Stimulated activated naive B cell treated with anti-CD40 and anti-IgM and Interleukin-4, amounts not matched to agents 10 μg/mL and 1 μg/mL and 100 μg/mL, for 72 hours (primary cell): Measurements from ENCODE around the gene EXOC3L1.

Experiments
- ATAC-seq, 2 donors: fragments of 150-1000 bp; cut with Tn5 transposase; replicated peaks; 2 replicates each; pipeline ENCODE4 v1.10.0; 2021; ENCODE audit warnings: moderate library complexity in 1 of 2
- DNase-seq: peaks from one replicate; pipeline ENCODE4 v3.0.0; 2021
- H3K27ac Mint-ChIP-seq: one replicate; pipeline ENCODE4 v1.8.0; 2022; ENCODE audit warnings: mild to moderate bottlenecking, mixed read lengths
- H3K27me3 Mint-ChIP-seq, 2 donors: one replicate each; pipeline ENCODE4 v1.8.0; 2022; ENCODE audit warnings: mixed read lengths in 2 of 2
- H3K36me3 Mint-ChIP-seq, 2 donors: one replicate each; pipeline ENCODE4 v1.8.0; 2022; ENCODE audit warnings: mixed read lengths in 2 of 2, mild to moderate bottlenecking in 1 of 2
- H3K4me1 Mint-ChIP-seq, 2 donors: one replicate each; pipeline ENCODE4 v1.8.0; 2022; ENCODE audit warnings: mixed read lengths in 2 of 2, mild to moderate bottlenecking in 1 of 2
- H3K4me3 Mint-ChIP-seq, 2 donors: one replicate each; pipeline ENCODE4 v1.8.0; 2022; ENCODE audit warnings: mild to moderate bottlenecking in 2 of 2, mixed read lengths in 2 of 2, moderate library complexity in 1 of 2
- H3K9me3 Mint-ChIP-seq, 2 donors: one replicate each; pipeline ENCODE4 v1.8.0; 2022; ENCODE audit warnings: mixed read lengths in 2 of 2, mild to moderate bottlenecking in 1 of 2

EXOC3L1 gene

GRCh38 chr16:67163164-67163998 is 26.6 kb downstream of the EXOC3L1 start:
- ATAC-seq (peak in 1 of 2 donors; percentile 3), DNase-seq (no peak)
- H3K27me3 Mint-ChIP-seq, result peaks cover 42 to 68% of the 10 kb centered on the region in 2 donors
- peaks cover 0 to 1% of the 10 kb centered on the region in 2 donors for H3K9me3 Mint-ChIP-seq
- H3K36me3 Mint-ChIP-seq, result peaks cover 0 to 4% of the 10 kb centered on the region in 2 donors
- peak overlapping the region; percentile 63 to 73 for H3K4me3 Mint-ChIP-seq
- no peak overlapping the region for H3K27ac Mint-ChIP-seq
- peaks cover 30 to 72% of the 10 kb centered on the region in 2 donors for H3K4me1 Mint-ChIP-seq

- Mint-ChIP-seq H3K4me1 (peaks cover 36 to 75% of the 10 kb centered on the region in 2 donors), H3K36me3 (peaks cover 0 to 4% of the 10 kb centered on the region in 2 donors), H3K27ac (no peak overlapping the region), H3K4me3 (peak overlapping the region; percentile 37 to 63), H3K27me3 (peaks cover 37 to 60% of the 10 kb centered on the region in 2 donors), H3K9me3 (peaks cover 0 to 1% of the 10 kb centered on the region in 2 donors)
- DNase-seq (no peak), ATAC-seq (no peak)
These were observed 27.3 kb downstream of the EXOC3L1 start for GRCh38 chr16:67162506-67163163.

- no peak overlapping the region for H3K27ac Mint-ChIP-seq
- DNase-seq (no peak), ATAC-seq (no peak)
- peaks cover 41 to 81% of the 10 kb centered on the region in 2 donors for H3K4me1 Mint-ChIP-seq
- peaks cover 29 to 50% of the 10 kb centered on the region in 2 donors for H3K27me3 Mint-ChIP-seq
- peaks cover 0 to 4% of the 10 kb centered on the region in 2 donors for H3K36me3 Mint-ChIP-seq
- peak overlapping the region; percentile 17 to 59 for H3K4me3 Mint-ChIP-seq
- H3K9me3 Mint-ChIP-seq, result peaks cover 0 to 1% of the 10 kb centered on the region in 2 donors
These were observed 28.3 kb downstream of the EXOC3L1 start for GRCh38 chr16:67161595-67162058.

GRCh38 chr16:67158637-67159600 is 31.0 kb downstream of the EXOC3L1 start:
- H3K27me3 Mint-ChIP-seq, result peaks cover 11 to 33% of the 10 kb centered on the region in 2 donors
- H3K36me3 Mint-ChIP-seq, result peaks cover 12 to 14% of the 10 kb centered on the region in 2 donors
- H3K4me1 Mint-ChIP-seq, result peaks cover 40 to 81% of the 10 kb centered on the region in 2 donors
- peaks cover 0 to 1% of the 10 kb centered on the region in 2 donors for H3K9me3 Mint-ChIP-seq
- peak; percentile 85 for DNase-seq
- peak; percentile 59 for ATAC-seq
- peak overlapping the region; percentile 90 for H3K27ac Mint-ChIP-seq
- H3K4me3 Mint-ChIP-seq, result peak overlapping the region; percentile 91

- H3K4me3 Mint-ChIP-seq, result peak overlapping the region; percentile 91
- peak overlapping the region; percentile 90 for H3K27ac Mint-ChIP-seq
- peaks cover 14 to 16% of the 10 kb centered on the region in 2 donors for H3K36me3 Mint-ChIP-seq
- ATAC-seq, result no peak
- H3K27me3 Mint-ChIP-seq, result peaks cover 9 to 29% of the 10 kb centered on the region in 2 donors
- H3K9me3 Mint-ChIP-seq, result peaks cover 0 to 1% of the 10 kb centered on the region in 2 donors
- peaks cover 44 to 81% of the 10 kb centered on the region in 2 donors for H3K4me1 Mint-ChIP-seq
- DNase-seq, result no peak
These were observed 31.9 kb downstream of the EXOC3L1 start for GRCh38 chr16:67157892-67158635.

GRCh38 chr16:67157106-67157748 is 32.7 kb downstream of the EXOC3L1 start:
- Mint-ChIP-seq H3K4me3 (no peak overlapping the region), H3K9me3 (peaks cover 0 to 1% of the 10 kb centered on the region in 2 donors), H3K27me3 (peaks cover 14 to 28% of the 10 kb centered on the region in 2 donors), H3K4me1 (peaks cover 42 to 76% of the 10 kb centered on the region in 2 donors), H3K36me3 (peaks cover 14 to 16% of the 10 kb centered on the region in 2 donors), H3K27ac (no peak overlapping the region)
- ATAC-seq, result no peak
- no peak for DNase-seq

- DNase-seq, result no peak
- Mint-ChIP-seq H3K27me3 (peaks cover 11 to 28% of the 10 kb centered on the region in 2 donors), H3K9me3 (peaks cover 0 to 1% of the 10 kb centered on the region in 2 donors), H3K4me3 (no peak overlapping the region), H3K36me3 (peaks cover 11 to 16% of the 10 kb centered on the region in 2 donors), H3K4me1 (peaks cover 40 to 70% of the 10 kb centered on the region in 2 donors), H3K27ac (no peak overlapping the region)
- ATAC-seq, result no peak
These were observed 33.6 kb downstream of the EXOC3L1 start for GRCh38 chr16:67156143-67156844.

GRCh38 chr16:67155295-67156142 is 34.4 kb downstream of the EXOC3L1 start:
- peak; percentile 44 to 59 for ATAC-seq
- Mint-ChIP-seq H3K36me3 (peaks cover 10 to 19% of the 10 kb centered on the region in 2 donors), H3K27me3 (peaks cover 15 to 28% of the 10 kb centered on the region in 2 donors), H3K4me1 (peaks cover 40 to 67% of the 10 kb centered on the region in 2 donors), H3K27ac (no peak overlapping the region), H3K4me3 (peak overlapping the region; percentile 81 to 83), H3K9me3 (no peaks in the 10 kb centered on the region)
- DNase-seq, result peak; percentile 67

GRCh38 chr16:67154578-67155294 is 35.2 kb downstream of the EXOC3L1 start:
- Mint-ChIP-seq H3K27me3 (peaks cover 15 to 28% of the 10 kb centered on the region in 2 donors), H3K4me1 (peaks cover 40 to 61% of the 10 kb centered on the region in 2 donors), H3K9me3 (no peaks in the 10 kb centered on the region), H3K27ac (no peak overlapping the region), H3K36me3 (peaks cover 10 to 19% of the 10 kb centered on the region in 2 donors), H3K4me3 (peak overlapping the region; percentile 81 to 83)
- ATAC-seq (no peak), DNase-seq (no peak)

GRCh38 chr16:67151431-67152097 is 38.4 kb downstream of the EXOC3L1 start:
- Mint-ChIP-seq H3K36me3 (peaks cover 34 to 47% of the 10 kb centered on the region in 2 donors), H3K4me3 (peak overlapping the region; percentile 77 to 78), H3K4me1 (peaks cover 24 to 35% of the 10 kb centered on the region in 2 donors), H3K9me3 (no peaks in the 10 kb centered on the region), H3K27ac (peak overlapping the region; percentile 62), H3K27me3 (peaks cover 33 to 41% of the 10 kb centered on the region in 2 donors)
- ATAC-seq (no peak), DNase-seq (no peak)
